ENCODE measurements around the gene FSTL4. TPM values are rescaled to one million over a fixed set of nuclear protein-coding genes. Genes with fewer than 3 reads are reported as not detected.

Gene FSTL4
- total RNA-seq, 1 donor from 2014 or later = 0.11 TPM

GRCh38 chr5:133348406-133348805 is 263.9 kb downstream of the FSTL4 start:
- DNase-seq (ENCODE audit: low read depth) = no peak

- DNase-seq (ENCODE audit: low read depth) = no peak
Measured at GRCh38 chr5:133347039-133347438, 265.3 kb downstream of the FSTL4 start.

- no peak for DNase-seq (ENCODE audit: low read depth)
Measured at GRCh38 chr5:133344266-133344665, 268.1 kb downstream of the FSTL4 start.

GRCh38 chr5:133343196-133343595 is 269.1 kb downstream of the FSTL4 start:
- no peak for DNase-seq (ENCODE audit: low read depth)

DNA sequence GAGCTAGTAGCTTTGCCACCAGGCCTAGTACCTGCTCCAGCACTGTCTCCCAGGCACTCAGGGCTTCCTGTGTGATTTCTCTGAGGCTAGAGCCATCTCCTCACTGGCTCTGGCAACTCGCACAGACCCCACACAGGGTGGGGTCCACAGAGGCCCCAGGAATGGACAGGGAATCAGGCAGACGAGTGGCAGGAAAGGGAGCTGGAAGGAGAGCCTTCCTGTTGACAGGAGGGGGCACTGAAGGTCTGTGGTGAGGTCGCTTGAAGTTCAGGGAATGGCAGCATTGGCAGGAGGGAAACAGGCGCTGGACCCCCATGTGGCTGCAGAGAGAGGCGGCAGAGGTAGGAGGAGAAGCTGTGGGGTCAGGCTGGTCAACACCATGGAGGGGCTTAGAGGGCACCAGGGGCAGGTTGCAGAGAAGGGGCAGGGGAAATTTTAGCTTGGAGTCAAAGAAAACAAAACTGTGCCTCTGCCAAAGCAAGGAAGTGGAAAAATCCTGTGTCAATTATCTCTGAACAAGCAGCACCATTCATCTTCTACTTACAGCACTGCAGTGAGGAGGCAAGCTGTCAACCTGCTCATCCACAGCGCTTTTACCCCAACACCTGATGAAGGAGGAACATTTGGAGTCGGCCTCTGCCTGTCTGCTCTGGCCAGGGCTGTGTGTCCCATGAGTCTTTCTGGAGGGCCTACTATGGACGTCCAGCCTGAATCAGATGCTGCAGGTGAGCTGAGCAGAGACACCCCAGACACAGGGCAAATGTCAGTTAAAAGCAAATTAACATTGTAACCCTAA is 270.2 kb downstream of the FSTL4 start:
- DNase-seq (ENCODE audit: low read depth) = no peak

- no peak for DNase-seq (ENCODE audit: low read depth)
Measured at GRCh38 chr5:133341296-133341695, 271.0 kb downstream of the FSTL4 start.

DNA sequence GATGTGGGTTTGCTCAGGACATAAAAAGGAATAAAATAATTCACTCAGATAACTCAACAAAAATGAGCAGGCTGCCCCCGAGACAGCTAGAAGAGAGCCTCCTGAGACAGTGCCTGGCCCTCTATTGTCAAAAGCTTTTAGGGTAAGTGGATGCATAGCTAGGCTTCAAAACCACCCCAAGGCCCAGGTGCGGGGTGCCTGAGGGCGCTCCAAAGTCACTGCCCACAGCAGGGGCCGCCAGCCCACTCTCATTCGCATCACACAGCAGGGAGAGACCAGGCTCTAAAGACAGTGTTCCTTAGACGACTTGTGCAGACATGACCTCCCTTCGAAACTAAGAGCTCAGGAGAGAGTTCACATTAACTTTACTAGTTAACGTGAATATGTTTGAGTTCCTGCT is 271.5 kb downstream of the FSTL4 start:
- DNase-seq (ENCODE audit: low read depth) = no peak

- no peak for DNase-seq (ENCODE audit: low read depth)
Measured at GRCh38 chr5:133340002-133340755, 272.2 kb downstream of the FSTL4 start.

DNA sequence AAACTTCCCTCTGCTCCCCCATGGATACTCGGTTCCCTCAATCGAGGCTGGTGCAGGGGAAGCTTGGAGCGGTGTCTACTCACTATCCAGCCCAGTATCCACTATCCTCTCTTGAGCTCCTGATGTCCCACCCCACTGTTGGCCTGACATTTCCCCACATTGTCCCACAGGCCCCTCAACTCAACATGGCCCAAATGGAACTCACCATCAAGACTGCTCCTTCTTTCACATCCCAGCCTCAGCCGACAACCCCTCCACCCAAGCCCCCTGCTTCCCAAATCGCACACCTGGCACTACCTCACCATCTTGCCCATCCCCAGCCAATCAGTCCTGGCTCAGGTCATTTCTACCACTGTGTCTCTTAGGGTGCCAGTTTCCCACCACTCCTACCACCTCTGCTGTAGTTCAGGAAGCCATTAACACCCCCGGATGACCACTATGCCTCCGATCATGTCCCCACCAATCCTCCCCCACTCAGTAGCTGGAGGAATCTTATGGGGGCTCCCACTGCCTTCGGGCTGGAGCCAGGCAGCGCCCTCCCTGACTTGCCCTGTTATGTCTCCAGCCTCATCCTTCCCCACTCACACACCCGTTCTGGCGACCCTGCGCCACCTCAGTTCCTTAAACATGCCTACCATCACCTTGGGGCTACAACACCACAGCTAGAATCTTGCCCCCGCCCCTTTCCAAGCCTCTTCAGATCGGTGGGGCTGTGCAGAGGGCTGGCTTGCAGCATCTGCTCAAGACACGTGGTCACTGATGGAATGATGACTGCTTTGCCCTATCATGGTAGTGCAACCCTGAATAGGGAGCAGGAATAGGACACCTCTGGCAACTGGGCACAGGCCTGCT is 273.6 kb downstream of the FSTL4 start:
- DNase-seq (ENCODE audit: low read depth) = no peak

- no peak for DNase-seq (ENCODE audit: low read depth)
Measured at GRCh38 chr5:133337795-133338445, 274.4 kb downstream of the FSTL4 start.

- no peak for DNase-seq (ENCODE audit: low read depth)
Measured at GRCh38 chr5:133336969-133337410, 275.4 kb downstream of the FSTL4 start.

DNA sequence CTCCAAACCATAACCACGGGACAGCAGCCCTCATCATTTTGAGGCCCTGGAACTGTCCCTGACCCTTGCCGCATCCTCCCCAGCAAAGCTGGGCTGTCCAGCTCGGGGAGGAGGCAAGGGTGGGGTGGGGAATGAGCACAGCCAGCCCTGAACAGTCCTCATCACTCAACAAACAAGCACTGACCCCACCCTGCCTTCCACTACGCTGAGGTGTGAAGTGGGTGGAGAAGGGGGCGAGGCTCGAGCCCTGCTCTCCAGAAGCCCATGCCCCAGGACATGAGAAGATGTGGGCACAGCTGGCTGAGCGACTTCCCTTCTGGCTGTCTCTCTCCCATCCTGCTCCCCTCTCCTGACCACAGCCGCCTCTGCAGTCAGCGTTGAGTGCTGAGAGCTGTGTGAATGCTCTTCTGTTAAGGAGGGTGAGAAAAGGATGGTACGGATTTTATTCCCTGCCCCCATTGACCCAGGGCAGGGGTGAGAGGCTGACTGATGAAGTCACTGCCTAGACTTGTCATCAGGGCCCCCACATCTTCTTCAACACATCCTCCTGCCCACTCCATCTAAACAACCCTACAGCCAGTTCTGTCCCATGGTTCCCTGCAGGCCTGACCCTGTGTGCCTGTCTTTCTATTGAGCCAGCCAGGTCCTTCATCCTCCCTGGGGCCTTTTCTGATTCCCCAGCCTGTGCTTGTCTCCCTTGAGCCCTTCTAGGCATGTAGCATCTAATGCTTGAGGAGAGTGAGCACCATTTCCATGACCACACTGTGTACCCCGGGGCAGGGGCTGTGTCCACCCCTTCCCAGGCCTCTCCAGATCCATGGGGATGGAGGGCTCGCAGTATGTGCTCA is 276.0 kb downstream of the FSTL4 start:
- no peak for DNase-seq (ENCODE audit: low read depth)

- DNase-seq (ENCODE audit: low read depth) = no peak
Measured at GRCh38 chr5:133334796-133335639, 277.3 kb downstream of the FSTL4 start.

GRCh38 chr5:133333326-133334150 is 278.8 kb downstream of the FSTL4 start:
- DNase-seq (ENCODE audit: low read depth) = no peak

GRCh38 chr5:133332439-133333024 is 279.8 kb downstream of the FSTL4 start:
- DNase-seq (ENCODE audit: low read depth) = no peak

- no peak for DNase-seq (ENCODE audit: low read depth)
Measured at GRCh38 chr5:133331941-133332340, 280.4 kb downstream of the FSTL4 start.

DNA sequence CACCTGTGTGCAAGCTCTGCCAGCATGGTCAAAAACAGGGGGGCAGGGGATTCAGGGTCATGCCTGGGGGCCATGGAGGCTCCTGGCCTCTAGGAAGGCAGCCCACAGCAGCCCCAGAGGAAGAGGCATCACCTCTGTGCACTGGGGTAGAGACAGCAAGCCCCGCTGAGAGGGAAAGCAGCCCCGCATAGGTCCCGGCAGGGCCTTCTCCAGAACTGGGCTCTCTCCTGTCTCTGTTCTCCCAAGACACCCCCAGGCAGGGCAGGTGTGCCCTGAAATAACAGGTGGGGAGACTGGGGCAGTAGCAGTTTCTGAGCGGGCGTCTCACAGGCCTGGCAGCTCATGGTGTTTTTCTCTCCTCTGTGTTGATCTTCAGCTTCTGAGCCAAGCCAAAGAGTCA is 281.4 kb downstream of the FSTL4 start:
- DNase-seq (ENCODE audit: low read depth) = no peak

- DNase-seq (ENCODE audit: low read depth) = no peak
Measured at GRCh38 chr5:133328800-133329199, 283.5 kb downstream of the FSTL4 start.

Data from myocyte (in vitro differentiated cells).